Myocyte (in vitro differentiated cells): ENCODE data around the gene GLRX5. TPM values are rescaled to one million over a fixed set of nuclear protein-coding genes. Genes with fewer than 3 reads are reported as not detected.

Experiments
- DNase-seq: peaks from one replicate; pipeline ENCODE4 v3.0.0-alpha.2; 2012; ENCODE audit warnings: low read depth
- total RNA-seq: library from RNA; depleted of rRNA; stranded (reverse); fragments of >200 nt; gene quantifications from 2 replicates; pipeline ENCODE4 v1.2.3, GENCODE V29; 2014

GLRX5 gene
- total RNA-seq, 1 donor from 2014 or later: 69.5 TPM

GRCh38 chr14:95531969-95532368 is 2.9 kb upstream of the GLRX5 start:
- DNase-seq: no peak

GRCh38 chr14:95533391-95533821 is 1.4 kb upstream of the GLRX5 start:
- DNase-seq: peak; percentile 59

GRCh38 chr14:95533822-95534221 is 1.0 kb upstream of the GLRX5 start:
- DNase-seq: no peak

- DNase-seq: peak; percentile 78
Measured at GRCh38 chr14:95535226-95536021, 574 bp downstream of the GLRX5 start.

GRCh38 chr14:95536036-95536593 is 1.3 kb downstream of the GLRX5 start:
- DNase-seq: no peak

GRCh38 chr14:95536671-95537070 is 1.8 kb downstream of the GLRX5 start:
- no peak for DNase-seq

- DNase-seq: no peak
Measured at GRCh38 chr14:95537298-95538089, 2.6 kb downstream of the GLRX5 start.

GRCh38 chr14:95538801-95539509 is 4.1 kb downstream of the GLRX5 start:
- DNase-seq: no peak

- DNase-seq: no peak
Measured at GRCh38 chr14:95540236-95540855, 5.5 kb downstream of the GLRX5 start.

- DNase-seq: no peak
Measured at GRCh38 chr14:95541346-95541745, 6.5 kb downstream of the GLRX5 start.

GRCh38 chr14:95541932-95542930 is 7.4 kb downstream of the GLRX5 start:
- DNase-seq: no peak

GRCh38 chr14:95543021-95543420 is 8.2 kb downstream of the GLRX5 start:
- DNase-seq: no peak

- peak; percentile 80 for DNase-seq
Measured at GRCh38 chr14:95544588-95544987, 9.7 kb downstream of the GLRX5 start.

GRCh38 chr14:95545515-95546168 is 10.8 kb downstream of the GLRX5 start:
- DNase-seq: peak; percentile 45

GRCh38 chr14:95547272-95547625 is 12.4 kb downstream of the GLRX5 start:
- no peak for DNase-seq

- DNase-seq: peak; percentile 70
Measured at GRCh38 chr14:95547626-95548327, 12.9 kb downstream of the GLRX5 start.

- no peak for DNase-seq
Measured at GRCh38 chr14:95548328-95548929, 13.6 kb downstream of the GLRX5 start.
